NCI-H2029 (cell line): ENCODE measurements around the gene AGBL4.
A peak's percentile ranks its signal among the peaks of the same experiment; 100 is the strongest.

Experiments used
- DNase-seq: peaks from one replicate; lab custom pipeline; 2025; lab: John Stamatoyannopoulos, UW

Gene AGBL4

DNA sequence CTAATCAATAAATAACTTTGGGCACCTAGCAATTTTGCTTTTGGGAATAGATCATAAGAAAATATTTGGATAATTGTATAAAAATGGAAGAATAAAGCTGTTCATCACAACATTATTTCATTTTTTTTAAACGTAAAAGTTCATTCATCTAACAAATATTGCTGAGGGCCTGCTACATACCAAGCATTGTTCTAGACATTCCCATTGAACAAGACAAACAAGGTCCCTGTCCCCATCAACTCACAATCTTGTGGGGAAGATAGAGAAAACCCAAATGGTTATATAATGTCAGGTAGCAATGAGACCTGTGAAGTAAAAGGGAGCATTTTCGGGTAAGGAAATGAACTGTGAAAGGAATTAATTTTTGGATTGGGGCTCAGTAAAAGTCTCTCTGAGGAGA lies 1193.0 kb downstream of the AGBL4 start:
- DNase-seq = no peak

GRCh38 chr1:48829446-48829845 lies 1194.3 kb downstream of the AGBL4 start:
- no peak for DNase-seq

DNA sequence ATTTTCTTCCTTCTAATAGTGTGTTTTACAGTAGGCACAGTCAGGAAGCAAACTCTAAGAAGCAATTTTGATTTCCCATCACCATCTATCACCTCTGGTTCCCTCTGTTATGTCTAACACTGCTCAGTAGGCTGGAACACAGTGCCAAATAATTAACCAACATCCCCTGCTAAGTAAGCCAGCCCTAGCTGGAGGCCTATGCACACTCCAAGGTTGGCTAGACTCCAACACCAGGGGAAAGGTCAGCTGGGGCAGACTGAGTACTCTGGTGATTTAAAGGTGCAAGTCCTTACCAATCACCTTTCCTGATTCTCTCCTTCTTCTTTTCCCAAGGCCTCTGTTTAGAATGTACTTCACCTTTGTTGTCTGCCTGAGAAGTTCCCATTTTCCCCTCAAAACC lies 1200.6 kb downstream of the AGBL4 start:
- peak; percentile 94 for DNase-seq

- no peak for DNase-seq
Measured at GRCh38 chr1:48820491-48820890, 1203.3 kb downstream of the AGBL4 start.

DNA sequence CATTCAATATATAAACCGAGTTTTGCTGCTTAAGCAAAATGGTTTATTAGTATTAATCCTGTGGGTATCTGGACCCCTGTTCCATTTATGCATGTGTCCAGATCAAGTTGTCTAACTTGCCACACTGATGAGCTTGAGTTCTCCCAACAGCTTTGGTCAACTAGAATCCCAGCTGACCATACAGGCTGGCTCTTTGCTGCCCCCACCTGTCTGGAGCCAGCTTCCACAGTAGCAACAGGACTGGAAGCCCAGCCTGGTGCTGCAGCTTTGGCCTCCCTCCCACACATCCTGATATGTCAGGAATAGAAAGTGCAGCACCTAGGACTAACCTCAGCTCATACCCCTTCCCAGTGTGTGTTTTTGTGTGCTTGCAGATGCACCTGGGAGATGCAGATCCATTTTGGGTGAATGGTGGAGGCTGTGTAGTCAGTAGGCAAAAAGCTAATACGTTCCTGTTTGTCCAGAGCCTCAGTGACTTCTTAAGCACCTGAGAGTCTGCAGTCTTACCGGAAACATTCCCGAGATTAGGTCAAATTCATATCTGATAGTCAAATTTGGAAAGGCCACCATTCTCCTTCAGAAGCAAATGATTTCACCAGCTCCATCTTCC lies 1206.1 kb downstream of the AGBL4 start:
- peak; percentile 69 for DNase-seq

GRCh38 chr1:48810740-48811139 lies 1213.0 kb downstream of the AGBL4 start:
- DNase-seq = peak; percentile 46

DNA sequence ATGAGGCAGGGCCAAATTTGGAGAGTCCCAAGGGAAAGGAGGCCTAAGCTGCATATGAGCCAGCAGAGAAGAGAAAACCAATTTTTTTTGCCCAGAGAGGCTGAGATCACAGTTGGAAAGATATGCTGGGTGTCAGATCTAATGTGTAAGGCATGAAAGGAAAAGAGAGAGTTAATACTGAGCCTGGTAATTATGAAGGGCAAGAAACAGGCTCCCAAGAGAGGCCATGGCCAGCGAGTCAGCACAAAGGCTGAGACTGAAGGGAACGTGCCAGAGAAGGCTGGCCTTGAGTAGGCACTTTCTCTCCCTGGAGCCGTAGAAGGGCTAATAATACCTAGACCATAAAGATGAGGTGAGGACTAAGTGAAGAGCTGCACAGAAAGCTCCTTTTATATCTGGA lies 1215.3 kb downstream of the AGBL4 start:
- DNase-seq = no peak

- no peak for DNase-seq
Measured at GRCh38 chr1:48807554-48808260, 1216.0 kb downstream of the AGBL4 start.

DNA sequence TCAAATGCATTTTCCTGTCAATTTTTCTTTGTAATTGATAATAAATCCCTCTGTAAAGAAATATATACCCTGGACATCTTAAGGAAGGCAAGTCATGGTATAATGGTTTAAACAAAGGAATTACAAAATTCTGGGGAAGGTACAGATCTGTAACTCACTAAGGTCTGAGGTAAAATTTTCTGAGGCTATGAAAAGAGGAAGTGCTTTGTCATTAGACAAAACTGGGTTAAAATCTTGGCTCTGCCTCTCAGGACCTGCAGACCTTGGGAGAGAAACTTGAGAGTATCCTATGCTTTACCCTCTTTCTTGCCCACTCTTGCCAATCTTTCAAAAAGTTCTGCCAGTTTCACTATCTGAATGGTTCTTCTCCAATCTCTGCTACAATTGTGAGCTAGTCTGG lies 1220.3 kb downstream of the AGBL4 start:
- no peak for DNase-seq

GRCh38 chr1:48794816-48795215 lies 1228.9 kb downstream of the AGBL4 start:
- DNase-seq = no peak

DNA sequence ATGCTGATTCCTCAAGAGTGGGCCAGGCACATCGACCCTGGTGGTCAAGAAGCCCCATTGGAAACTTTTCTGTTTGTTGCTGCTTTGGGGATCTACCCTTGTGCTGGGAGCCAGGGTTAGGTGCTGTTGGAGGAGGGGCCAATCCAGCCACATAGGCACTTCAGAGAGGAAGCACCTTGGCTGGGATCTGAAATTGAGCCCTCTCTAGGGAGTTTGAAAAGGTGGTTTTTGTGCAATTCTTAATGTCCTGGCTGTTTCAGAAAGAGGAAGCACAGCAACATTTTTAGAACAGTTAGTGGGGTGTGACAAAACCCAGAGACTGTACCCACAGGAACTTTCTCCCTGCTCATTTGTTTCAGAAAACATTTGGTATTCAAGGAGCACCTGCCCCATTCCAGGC lies 1229.9 kb downstream of the AGBL4 start:
- no peak for DNase-seq

- DNase-seq = no peak
Measured at GRCh38 chr1:48792961-48793360, 1230.8 kb downstream of the AGBL4 start.

DNA sequence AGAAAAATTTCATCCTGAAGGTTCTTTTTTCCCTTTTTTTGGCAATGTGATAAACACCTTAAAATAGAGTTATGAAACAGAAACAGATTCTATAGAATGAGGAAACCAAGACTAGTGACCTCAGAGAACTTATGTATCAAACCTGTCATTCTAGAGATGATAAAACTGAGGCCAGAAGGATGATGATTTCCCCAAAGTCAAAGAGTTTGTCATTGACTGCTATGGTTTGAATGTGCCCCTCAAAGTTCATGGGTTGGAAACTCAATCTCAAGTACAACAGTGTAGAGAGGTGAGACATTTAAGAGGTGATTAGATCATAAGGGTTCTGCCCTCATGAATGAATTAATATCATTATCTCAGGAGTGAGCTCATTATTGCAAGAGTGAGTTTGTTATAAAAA lies 1233.4 kb downstream of the AGBL4 start:
- no peak for DNase-seq

DNA sequence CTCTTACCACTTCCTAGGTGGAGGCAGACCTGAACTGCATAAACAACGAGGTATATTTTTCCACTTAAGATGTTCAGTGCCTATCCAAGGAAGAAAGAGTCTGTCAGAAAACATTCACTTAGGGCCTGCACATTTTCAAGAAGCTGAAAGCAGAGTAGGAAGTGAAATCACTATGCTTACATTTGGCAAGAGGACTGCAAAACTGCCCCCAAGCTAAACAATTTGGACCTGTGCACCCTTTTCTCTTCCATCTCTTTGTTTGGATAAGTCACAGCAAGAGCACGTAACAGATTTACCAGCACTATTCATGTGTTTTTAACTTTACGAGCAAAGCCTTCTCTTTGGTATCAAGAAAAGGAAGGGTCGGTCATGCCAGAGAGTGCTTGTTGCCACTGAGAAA lies 1233.9 kb downstream of the AGBL4 start:
- DNase-seq = no peak

DNA sequence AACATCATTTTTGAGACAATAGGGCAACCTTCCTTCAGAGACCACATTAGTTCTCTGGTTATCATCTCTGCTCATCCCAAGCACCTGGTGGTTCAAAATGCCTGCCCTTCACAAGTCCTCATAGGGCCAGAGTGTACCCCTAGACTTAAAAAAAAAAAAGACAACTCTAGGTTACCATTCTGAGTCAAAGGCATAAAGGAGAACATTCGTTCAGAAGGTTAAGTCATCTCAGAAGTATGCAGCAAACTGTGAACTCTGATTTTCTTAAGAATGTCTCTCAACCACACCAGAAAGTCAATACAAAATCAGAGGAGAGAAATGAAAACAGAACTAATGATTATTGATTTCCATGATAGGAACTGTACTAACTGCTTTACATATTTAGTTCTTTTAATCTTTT lies 1237.9 kb downstream of the AGBL4 start:
- DNase-seq = no peak

DNA sequence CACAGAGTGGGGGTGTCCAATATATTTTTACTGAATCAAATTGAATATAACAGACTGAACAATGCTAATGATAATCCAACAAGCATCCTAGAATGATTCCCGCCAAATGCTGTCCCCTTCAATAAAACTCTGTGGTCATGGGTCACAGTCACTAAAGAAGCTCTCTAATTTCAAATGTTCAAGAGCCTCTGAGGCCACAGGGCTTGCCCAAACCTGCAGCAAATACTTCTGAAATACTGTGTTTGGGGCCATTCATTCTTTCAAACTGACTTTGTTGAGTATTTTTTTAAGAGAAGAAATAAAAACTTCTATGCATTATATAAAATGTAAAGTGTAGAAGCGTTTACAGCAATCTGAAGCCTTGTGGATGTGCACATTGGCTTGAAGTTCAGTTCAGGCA lies 1239.5 kb downstream of the AGBL4 start:
- no peak for DNase-seq

GRCh38 chr1:48777219-48777895 lies 1246.4 kb downstream of the AGBL4 start:
- DNase-seq = peak; percentile 34

DNA sequence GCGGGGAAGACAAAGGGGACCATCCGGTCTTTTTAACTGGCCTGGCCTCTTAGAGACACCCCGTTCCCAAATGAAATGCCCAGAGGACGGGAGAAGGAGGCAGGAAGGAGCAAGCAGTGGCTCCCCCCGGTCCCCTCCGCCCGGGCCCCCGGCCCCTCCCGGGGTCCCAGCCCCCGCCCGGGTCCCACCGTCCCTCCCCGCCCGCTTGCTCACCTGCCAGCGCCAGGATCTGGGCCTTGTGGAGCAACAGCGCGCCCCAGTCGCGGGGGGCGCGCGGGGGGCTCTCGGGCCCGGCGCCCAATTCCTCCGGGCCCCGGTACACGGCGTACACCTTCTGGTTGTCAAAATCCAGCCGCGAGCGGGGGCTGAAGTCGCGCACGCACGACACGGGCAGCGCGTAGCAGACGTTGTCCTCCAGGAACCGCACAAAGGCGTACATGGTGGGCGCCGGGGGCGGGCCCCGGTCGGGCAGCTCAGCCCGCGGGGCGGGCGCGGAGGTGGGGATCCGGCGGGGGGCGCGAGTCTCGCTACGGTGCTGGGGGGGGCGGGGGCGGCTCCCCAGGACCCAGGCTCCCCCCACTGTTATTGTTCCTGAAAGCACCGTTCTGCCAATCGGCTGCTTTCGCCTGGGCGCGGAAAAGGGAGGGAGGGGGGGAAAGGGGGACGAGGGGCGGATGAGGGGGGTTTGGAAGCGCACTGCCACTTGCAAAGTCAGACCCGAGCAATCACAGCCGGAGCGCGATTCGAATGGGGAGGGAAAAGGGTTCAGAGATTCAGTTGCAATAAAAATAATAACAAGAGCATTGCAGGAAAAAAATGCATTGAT lies 1247.1 kb downstream of the AGBL4 start, which contains the start of gene BEND5:
TSS of gene BEND5 (minus strand) at position 499 of the 826 bp plus-strand sequence. CDS start at position 439, 60 bp downstream.
- peak; percentile 60 for DNase-seq

DNA sequence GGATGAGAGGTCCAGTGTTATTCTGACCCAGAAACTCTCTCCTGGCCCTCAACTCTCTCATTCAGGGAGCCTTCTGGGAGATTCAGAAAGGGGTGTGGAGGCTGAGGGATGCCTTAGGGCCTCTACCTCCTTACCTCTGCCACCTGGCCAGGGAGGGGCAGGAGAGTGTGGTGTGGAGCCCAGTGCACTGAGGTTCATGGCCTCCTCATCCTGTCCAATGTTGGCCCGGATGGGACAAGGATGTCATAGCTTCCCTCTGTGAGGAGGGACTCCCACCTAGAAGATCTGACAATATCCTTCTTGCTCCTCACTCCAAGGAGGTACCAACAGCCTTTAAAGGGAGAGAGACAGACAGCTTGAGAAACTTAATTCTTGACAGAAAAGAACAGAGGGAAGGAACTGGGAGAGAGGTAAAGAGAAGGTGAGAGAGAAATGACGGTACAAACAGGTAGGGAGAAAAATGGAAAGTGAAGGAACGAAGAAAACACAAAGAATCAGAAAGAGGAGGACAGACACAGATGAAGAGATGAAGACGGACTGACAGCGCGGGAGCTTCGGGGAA lies 1247.8 kb downstream of the AGBL4 start:
- DNase-seq = no peak

- no peak for DNase-seq
Measured at GRCh38 chr1:48773133-48773532, 1250.6 kb downstream of the AGBL4 start.

DNA sequence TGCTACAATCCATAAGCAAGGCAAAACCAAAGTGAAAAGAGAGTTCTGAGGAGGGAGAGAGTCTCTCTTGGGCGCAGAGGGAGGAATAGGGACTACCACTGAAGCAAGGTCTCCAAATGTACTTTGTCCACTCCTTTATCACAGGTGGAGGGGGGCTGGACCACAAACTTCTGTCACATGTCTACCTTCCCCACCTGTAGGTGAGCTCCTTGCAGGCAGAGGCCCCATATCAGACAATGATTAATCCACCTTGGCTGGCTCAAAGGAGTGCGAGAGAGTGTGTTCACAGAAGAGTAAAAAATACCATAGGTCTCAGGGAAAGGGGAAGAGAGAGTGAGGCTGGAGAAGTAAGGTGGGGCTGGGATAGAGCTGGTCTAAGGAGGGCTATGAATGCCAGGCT lies 1251.5 kb downstream of the AGBL4 start:
- no peak for DNase-seq

GRCh38 chr1:48771561-48771960 lies 1252.2 kb downstream of the AGBL4 start:
- no peak for DNase-seq
